OCI-LY7 (cell line): ENCODE data around the gene SNX25.

Experiments used
- CTCF ChIP-seq: fragments of 200-600 bp; sonication (generic); conservative IDR thresholded peaks from 2 replicates; pipeline ENCODE4 v1.5.1; 2014; ENCODE audit warnings: mild to moderate bottlenecking, antibody characterized with exemption, low read length, moderate library complexity, mixed read lengths
- EZH2phosphoT487 ChIP-seq: fragments of 200-600 bp; sonication (generic); IDR thresholded peaks from 2 replicates; pipeline ENCODE4 v1.6.1; 2018; ENCODE audit warnings: low read depth, borderline replicate concordance, mild to moderate bottlenecking, mixed run types, antibody characterized with exemption, low read length, moderate library complexity, mixed read lengths

- TF ChIP-seq CTCF = no peak
- no peak for TF ChIP-seq EZH2phosphoT487
Observed at GRCh38 chr4:185211641-185212040, 2.2 kb downstream of the SNX25 start.
